HCT116 (cell line): ENCODE measurements around the gene TRPV2. TPM values are rescaled to one million over a fixed set of nuclear protein-coding genes. Genes with fewer than 3 reads are reported as not detected.

ENCODE experiments used
- ATAC-seq: fragments of 200-7000 bp; cut with Tn5 transposase; 2 replicates; pipeline ENCODE4 v1.9.1; 2020; ENCODE audit warnings: mild to moderate bottlenecking, moderate library complexity
- BruUV-seq: library from RNA; stranded (reverse); fragments of 400-500 nt; replicated peaks from 2 replicates; lab custom pipeline; 2021; lab: Mats Ljungman, UMichigan
- CTCF ChIA-PET: fragments of 300-600 bp; sonication (Branson Sonifier 250); formaldehyde crosslinking; loops from one replicate; lab custom pipeline; 2021; ENCODE audit warnings: antibody characterized with exemption; lab: Charles Lee
- POLR2A ChIA-PET: fragments of 300-600, 350-600 bp; sonication (Branson Sonifier 250); formaldehyde crosslinking; loops from one replicate; lab custom pipeline; 2021; ENCODE audit warnings: antibody characterized with exemption; lab: Charles Lee
- RAD21 ChIA-PET, 2 experiments: fragments of 300-600 bp; sonication (Branson Sonifier 250); formaldehyde crosslinking; loops; one replicate each; lab custom pipeline; 2023; ENCODE audit warnings: low total read pairs in 2 of 2; ENCODE audit not compliant: uncharacterized antibody in 2 of 2, unreplicated experiment in 2 of 2, low non-redundant PET in 1 of 2; lab: Charles Lee
- DNase-seq: peaks from one replicate; pipeline ENCODE4 v3.0.0-alpha.2; 2010; ENCODE audit warnings: low read depth, low spot score
- H2AFZ ChIP-seq: fragments of 200-600 bp; shearing (Covaris generic), sonication (generic); 2 replicates; pipeline ENCODE4 v1.6.1; 2017; ENCODE audit warnings: low read depth, mixed run types, mixed read lengths, antibody characterized with exemption, low read length; ENCODE audit not compliant: poor library complexity, severe bottlenecking
- H3K27ac ChIP-seq: 2 replicates; pipeline ENCODE4 v1.5.1; 2012; ENCODE audit warnings: low read depth, low read length
- H3K27me3 ChIP-seq: fragments of 200-600 bp; sonication (generic); 2 replicates; pipeline ENCODE4 v1.6.1; 2016; ENCODE audit warnings: mixed run types, low read length, mixed read lengths; ENCODE audit not compliant: insufficient read depth
- H3K36me3 ChIP-seq, 2 experiments: fragments of 200-500 bp in 1 of 2; fragments of 200-600 bp in 1 of 2; sonication (Bioruptor generic) in 1 of 2; sonication (generic) in 1 of 2; 2 replicates each; pipeline versions ENCODE4 v1.5.1 to v1.6.1; 2014 to 2016; ENCODE audit warnings: low read length in 2 of 2, inconsistent platforms in 1 of 2, mixed read lengths in 1 of 2, mixed run types in 1 of 2; ENCODE audit not compliant: insufficient read depth in 2 of 2, control insufficient read depth in 1 of 2
- H3K4me1 ChIP-seq, 2 experiments: fragments of 200-600 bp in 1 of 2; sonication (generic) in 1 of 2; 2 replicates each; pipeline versions ENCODE4 v1.5.1 to v1.6.1; 2012 to 2017; ENCODE audit warnings: low read length in 2 of 2, inconsistent platforms in 1 of 2, mild to moderate bottlenecking in 1 of 2, mixed read lengths in 1 of 2, mixed run types in 1 of 2, moderate library complexity in 1 of 2; ENCODE audit not compliant: insufficient read depth in 2 of 2, control insufficient read depth in 1 of 2
- H3K4me2 ChIP-seq: fragments of 200-600 bp; sonication (generic); 2 replicates; pipeline ENCODE4 v1.6.1; 2017; ENCODE audit warnings: mixed run types, low read length, mixed read lengths
- H3K4me3 ChIP-seq, 2 experiments: fragments of 200-600 bp in 1 of 2; sonication (generic) in 1 of 2; replicated peaks in 1 of 2; 2 replicates each; pipeline ENCODE4 v1.5.1; 2011 to 2016; ENCODE audit warnings: low read length in 2 of 2, control low read depth in 1 of 2, low read depth in 1 of 2, mild to moderate bottlenecking in 1 of 2, mixed read lengths in 1 of 2, mixed run types in 1 of 2
- H3K79me2 ChIP-seq: fragments of 200-600 bp; sonication (generic); 2 replicates; pipeline ENCODE4 v1.6.1; 2017; ENCODE audit warnings: mild to moderate bottlenecking, mixed run types, low read length, moderate library complexity, mixed read lengths; ENCODE audit not compliant: insufficient read depth
- H3K9ac ChIP-seq: fragments of 200-600 bp; sonication (generic); 2 replicates; pipeline ENCODE4 v1.6.1; 2016; ENCODE audit warnings: low read length, mixed read lengths
- H3K9me2 ChIP-seq: fragments of 200-600 bp; sonication (generic), shearing (Covaris generic); 2 replicates; pipeline ENCODE4 v1.6.1; 2017; ENCODE audit warnings: mixed run types, mild to moderate bottlenecking, moderate library complexity; ENCODE audit not compliant: insufficient read depth
- H3K9me3 ChIP-seq, 2 experiments: fragments of 200-500 bp in 1 of 2; fragments of 200-600 bp in 1 of 2; sonication (Bioruptor generic) in 1 of 2; sonication (generic) in 1 of 2; 2 replicates each; pipeline ENCODE4 v1.6.1; 2014 to 2017; ENCODE audit warnings: low read length in 2 of 2, mixed read lengths in 2 of 2, inconsistent platforms in 1 of 2, low read depth in 1 of 2, mild to moderate bottlenecking in 1 of 2, mixed run types in 1 of 2, moderate library complexity in 1 of 2; ENCODE audit not compliant: control insufficient read depth in 1 of 2, insufficient read depth in 1 of 2
- H4K20me1 ChIP-seq: fragments of 200-600 bp; sonication (generic), shearing (Covaris generic); 2 replicates; pipeline ENCODE4 v1.6.1; 2017; ENCODE audit warnings: mixed run types, mild to moderate bottlenecking, moderate library complexity; ENCODE audit not compliant: insufficient read depth
- ATF3 ChIP-seq: IDR thresholded peaks from 2 replicates; pipeline ENCODE4 v1.6.1; 2012
- CBX3 ChIP-seq: IDR thresholded peaks from 2 replicates; pipeline ENCODE4 v1.6.1; 2012; ENCODE audit warnings: low read depth
- CEBPB ChIP-seq: IDR thresholded peaks from 2 replicates; pipeline ENCODE4 v1.6.1; 2012; ENCODE audit warnings: low read depth
- CTCF ChIP-seq, 3 experiments: fragments of 200-600 bp in 1 of 3; sonication (generic) in 1 of 3; IDR thresholded peaks in 2 of 3; conservative IDR thresholded peaks in 1 of 3; 2 replicates each; pipeline ENCODE4 v1.5.1; 2012 to 2017; ENCODE audit warnings: low read depth in 2 of 3, low read length in 2 of 3, antibody characterized with exemption in 1 of 3, borderline replicate concordance in 1 of 3, control low read depth in 1 of 3, mild to moderate bottlenecking in 1 of 3, mixed read lengths in 1 of 3, mixed run types in 1 of 3, moderate library complexity in 1 of 3; ENCODE audit not compliant: insufficient read depth in 1 of 3
- EGR1 ChIP-seq: IDR thresholded peaks from 2 replicates; pipeline ENCODE4 v1.6.1; 2012; ENCODE audit warnings: low read depth
- ELF1 ChIP-seq: IDR thresholded peaks from 2 replicates; pipeline ENCODE4 v1.6.1; 2012; ENCODE audit warnings: low read depth, borderline replicate concordance
- FOSL1 ChIP-seq: IDR thresholded peaks from 2 replicates; pipeline ENCODE4 v1.6.1; 2012; ENCODE audit warnings: low read depth
- MAX ChIP-seq: IDR thresholded peaks from 2 replicates; pipeline ENCODE4 v1.6.1; 2012
- POLR2AphosphoS5 ChIP-seq: IDR thresholded peaks from 2 replicates; pipeline ENCODE4 v1.6.1; 2011; ENCODE audit warnings: mild to moderate bottlenecking, low read depth, low read length, moderate library complexity
- RAD21 ChIP-seq: IDR thresholded peaks from 2 replicates; pipeline ENCODE4 v1.6.1; 2012; ENCODE audit warnings: low read depth, mild to moderate bottlenecking
- REST ChIP-seq: IDR thresholded peaks from 2 replicates; pipeline ENCODE4 v1.6.1; 2012; ENCODE audit warnings: low read depth
- SIN3A ChIP-seq: IDR thresholded peaks from 2 replicates; pipeline ENCODE4 v1.6.1; 2012; ENCODE audit warnings: low read depth
- SP1 ChIP-seq: IDR thresholded peaks from 2 replicates; pipeline ENCODE4 v1.6.1; 2012; ENCODE audit warnings: low read depth
- TCF7L2 ChIP-seq: IDR thresholded peaks from 2 replicates; pipeline ENCODE4 v1.7.0; 2011; ENCODE audit warnings: borderline replicate concordance, inconsistent platforms; ENCODE audit not compliant: insufficient read depth, insufficient read length; ENCODE audit errors: extremely low read depth
- YY1 ChIP-seq: IDR thresholded peaks from 2 replicates; pipeline ENCODE4 v1.6.1; 2011; ENCODE audit warnings: low read length, low read depth, moderate library complexity, mild to moderate bottlenecking; ENCODE audit not compliant: insufficient replicate concordance; ENCODE audit errors: extremely low read depth
- intact Hi-C: fragments of 100-400 bp; cut with micrococcal nuclease; formaldehyde crosslinking; loops from 2 replicates; pipeline ENCODE4 v1.10.0; 2022
- total RNA-seq: library from RNA; stranded (reverse); gene quantifications from one replicate; pipeline ENCODE4 v1.2.1, GENCODE V29; 2021; ENCODE audit not compliant: unreplicated experiment

The TRPV2 gene
- total RNA-seq, 1 experiment from 2014 or later = 2.7 TPM

GRCh38 chr17:16468428-16468992, 53.1 kb downstream of the TRPV2 start:
- no peak for ATAC-seq
- ChIA-PET RAD21 (no interaction called here), POLR2A (interaction anchor here (1.1 kb wide), 1 partner anchor 11 kb away, joined by 3 read pairs; no protein-coding TSS in a partner anchor)

GRCh38 chr17:16470265-16470664, 54.9 kb downstream of the TRPV2 start:
- ChIA-PET CTCF (no interaction called here), RAD21 (no interaction called here), POLR2A (no interaction called here)
- TF ChIP-seq ATF3 = no peak
- no peak for TF ChIP-seq EGR1
- no peak for TF ChIP-seq RAD21
- TF ChIP-seq SP1 = no peak
- no peak for TF ChIP-seq CEBPB
- TF ChIP-seq MAX = no peak
- TF ChIP-seq FOSL1 = no peak
- TF ChIP-seq POLR2AphosphoS5 = no peak
- no peak for TF ChIP-seq CTCF (IDR thresholded peaks at IDR 0.05 in 2 of 3, conservative IDR thresholded peaks at IDR 0.05 in 1 of 3; ENCODE audit: borderline replicate concordance in 1 of 3, insufficient read depth in 1 of 3, low read depth in 2 of 3, low read length in 2 of 3)
- no peak for TF ChIP-seq REST
- TF ChIP-seq TCF7L2 = no peak
- no peak for TF ChIP-seq ELF1
- TF ChIP-seq CBX3 = no peak
- TF ChIP-seq SIN3A = no peak
- H3K9ac ChIP-seq = no peak overlapping the region
- H4K20me1 ChIP-seq = no peaks in the 10 kb centered on the region
- no peaks in the 10 kb centered on the region for H3K27me3 ChIP-seq
- no peak overlapping the region for H2AFZ ChIP-seq
- no peaks in the 10 kb centered on the region for H3K9me2 ChIP-seq
- no peaks in the 10 kb centered on the region for H3K9me3 ChIP-seq
- DNase-seq = no peak
- intact Hi-C loops = no loop called here
- H3K79me2 ChIP-seq = no peaks in the 10 kb centered on the region
- H3K27ac ChIP-seq = no peak overlapping the region
- H3K4me1 ChIP-seq = peaks cover 0 to 9% of the 10 kb centered on the region in 2 experiments; a peak in 1 of 4 replicates
- no TSS peak for BruUV-seq
- H3K36me3 ChIP-seq = no peaks in the 10 kb centered on the region
- no peak for ATAC-seq
- no peak overlapping the region for H3K4me3 ChIP-seq
- H3K4me2 ChIP-seq = no peak overlapping the region

More at GRCh38 chr17:16468428-16468992, 53.1 kb downstream of the TRPV2 start:
- DNase-seq = no peak
- peak; percentile 27; the same call in 1 of the 2 replicates for TF ChIP-seq POLR2AphosphoS5
- no peak for TF ChIP-seq YY1
- peaks cover 0 to 9% of the 10 kb centered on the region in 2 experiments; a peak in 1 of 4 replicates for H3K4me1 ChIP-seq
- H3K4me3 ChIP-seq = no peak overlapping the region
- H3K9ac ChIP-seq = no peak overlapping the region
- H2AFZ ChIP-seq = no peak overlapping the region
- no peak overlapping the region for H3K4me2 ChIP-seq
- no peaks in the 10 kb centered on the region for H3K79me2 ChIP-seq
- CTCF ChIA-PET = no interaction called here
- no peaks in the 10 kb centered on the region for H4K20me1 ChIP-seq
- H3K9me3 ChIP-seq = no peaks in the 10 kb centered on the region
- H3K27me3 ChIP-seq = no peaks in the 10 kb centered on the region
- H3K27ac ChIP-seq = no peak overlapping the region
- intact Hi-C loops = no loop called here
- no peaks in the 10 kb centered on the region for H3K9me2 ChIP-seq
- no TSS peak for BruUV-seq
- no peaks in the 10 kb centered on the region for H3K36me3 ChIP-seq
